Measurements from ENCODE around the gene SGCA. TPM values are rescaled to one million over a fixed set of nuclear protein-coding genes. Genes with fewer than 3 reads are reported as not detected.

SGCA gene
- 0.80 TPM for polyA plus RNA-seq (ENCODE audit: insufficient read length)
- long read RNA-seq, donor 1, partial matches to known transcripts = 3,272 of 3,306 reads
- long read RNA-seq, donor 1, other reads (novel, unspliced or antisense) = 34 of 3,306 reads
- long read RNA-seq, donor 2, partial matches to known transcripts = 1,611 of 1,617 reads
- long read RNA-seq, donor 2, other reads (novel, unspliced or antisense) = 6 of 1,617 reads
- long read RNA-seq, donor 3, partial matches to known transcripts = 664 of 664 reads
- long read RNA-seq, donor 3, other reads (novel, unspliced or antisense) = 0 of 664 reads
- long read RNA-seq, donor 4, partial matches to known transcripts = 79 of 79 reads
- long read RNA-seq, donor 4, other reads (novel, unspliced or antisense) = 0 of 79 reads
- long read RNA-seq, donor 5, partial matches to known transcripts = 668 of 696 reads
- long read RNA-seq, donor 5, other reads (novel, unspliced or antisense) = 28 of 696 reads
- long read RNA-seq, donor 6, partial matches to known transcripts = 1,335 of 1,360 reads
- long read RNA-seq, donor 6, other reads (novel, unspliced or antisense) = 25 of 1,360 reads
- long read RNA-seq, donor 7, partial matches to known transcripts = 1,454 of 1,471 reads
- long read RNA-seq, donor 7, other reads (novel, unspliced or antisense) = 16 of 1,471 reads
- long read RNA-seq, donor 8, partial matches to known transcripts = 280 of 280 reads
- long read RNA-seq, donor 8, other reads (novel, unspliced or antisense) = 0 of 280 reads

DNA sequence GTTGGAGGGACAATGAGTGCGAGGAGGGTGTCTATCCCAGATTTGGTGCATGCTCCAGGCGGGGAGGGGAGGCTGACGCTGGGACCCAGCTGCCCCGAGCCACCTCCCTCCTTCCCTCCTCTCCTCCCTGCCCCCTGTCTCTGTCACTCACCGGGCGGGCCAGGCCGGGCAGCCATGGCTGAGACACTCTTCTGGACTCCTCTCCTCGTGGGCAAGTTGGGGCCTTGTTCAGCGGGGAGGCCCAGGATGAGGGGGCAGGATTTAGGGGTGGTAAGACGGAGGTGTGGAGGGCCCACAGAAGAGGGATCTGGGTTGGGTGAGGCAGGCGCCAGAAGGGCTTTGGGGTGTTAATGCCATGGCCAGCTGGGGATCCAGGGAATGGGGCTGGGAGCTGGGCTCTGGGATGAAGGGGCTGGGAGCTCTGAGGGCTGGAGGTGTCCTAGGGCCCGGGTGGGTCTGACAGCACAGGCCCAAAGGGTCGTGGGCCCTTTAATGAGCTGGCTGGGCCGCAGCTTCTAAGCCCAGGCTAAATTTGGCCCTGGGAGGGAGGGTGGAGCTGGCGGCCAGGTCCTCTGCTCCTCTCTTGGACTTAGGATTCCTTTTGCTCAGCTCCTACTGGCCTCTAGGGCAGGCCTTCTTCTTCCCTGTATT, at the start of gene SGCA:
TSS of gene SGCA (plus strand) at position 139 of the 651 bp plus-strand sequence. CDS start at position 175, 36 bp downstream.
- DNase-seq = no peak

DNA sequence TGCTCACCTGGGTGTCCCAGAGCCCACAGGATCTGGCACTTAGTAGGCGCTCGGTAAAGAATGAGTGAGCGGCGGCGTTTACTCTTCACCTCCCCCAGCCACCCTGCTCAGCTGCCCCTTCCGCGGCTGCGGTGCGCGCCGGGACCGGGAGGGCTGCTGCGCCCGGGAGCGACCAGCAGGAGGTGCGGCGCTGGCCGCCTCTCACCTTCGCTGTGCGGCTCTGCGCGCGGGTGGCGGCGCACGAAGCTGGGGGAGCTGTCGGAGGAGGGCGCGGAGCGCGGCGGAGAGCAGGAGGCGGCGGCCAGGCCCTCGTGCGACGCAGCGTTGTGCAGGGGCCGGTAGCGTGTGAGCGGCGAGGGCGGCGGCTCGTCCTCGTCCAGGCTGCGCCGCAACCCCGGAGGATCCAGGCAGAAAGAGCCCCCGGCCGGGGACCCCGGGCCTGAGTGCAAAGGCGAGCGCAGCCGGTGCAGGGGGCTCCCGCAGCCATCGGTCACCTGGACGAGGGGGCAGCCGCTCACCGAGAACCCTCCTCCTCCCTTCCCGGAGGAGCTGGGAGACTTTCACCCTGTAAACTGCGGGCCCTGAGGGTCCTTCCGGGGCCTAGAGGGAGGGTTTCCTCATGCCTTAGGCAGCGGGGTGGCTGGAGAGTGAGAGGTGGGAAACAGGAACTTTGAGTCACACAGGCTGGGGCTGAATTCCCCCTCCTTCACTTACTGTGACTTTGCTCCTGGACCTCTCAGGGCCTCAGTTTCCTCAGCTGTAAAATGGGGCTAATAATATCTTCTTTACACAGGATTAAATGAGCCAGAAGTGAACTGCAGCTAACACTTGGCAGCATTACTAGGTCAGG, 48.4 kb upstream of the SGCA start:
- DNase-seq = no peak

DNA sequence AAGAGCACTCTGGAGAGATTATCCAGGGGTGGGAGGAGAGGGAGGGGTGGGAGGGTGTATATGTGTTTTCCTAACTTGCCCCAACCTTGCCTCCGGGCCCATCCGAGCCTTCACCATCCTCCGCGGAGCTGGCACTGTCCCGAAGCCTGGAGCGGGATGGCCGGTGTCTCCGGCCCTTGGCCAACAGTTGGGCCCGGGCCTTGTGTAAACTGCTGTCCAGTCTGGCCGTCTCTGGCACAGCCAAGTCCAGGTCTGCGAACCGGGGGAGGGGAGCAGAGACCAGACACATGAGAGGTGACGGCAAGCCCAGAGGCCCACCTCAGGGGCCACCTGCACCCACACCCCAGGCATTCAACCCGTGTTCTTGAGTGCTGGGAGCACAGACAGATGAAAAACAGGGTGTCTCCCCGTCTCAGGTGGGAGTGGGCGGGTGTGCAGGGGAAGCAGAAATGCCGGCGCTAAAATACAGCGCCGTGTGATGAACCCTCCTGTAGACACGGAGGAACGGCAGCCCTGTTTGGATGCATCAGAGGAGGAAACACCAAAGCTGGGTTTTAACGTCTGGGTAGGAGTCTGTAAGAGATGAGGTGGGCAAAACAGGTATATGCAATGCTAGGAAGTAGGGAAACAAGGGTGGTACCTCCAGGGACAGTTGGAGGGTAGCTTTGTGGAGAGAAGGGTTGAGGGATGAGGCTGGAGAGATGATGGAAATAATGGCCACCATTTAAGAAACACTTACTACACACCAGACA, 47.6 kb upstream of the SGCA start:
- DNase-seq = no peak

DNA sequence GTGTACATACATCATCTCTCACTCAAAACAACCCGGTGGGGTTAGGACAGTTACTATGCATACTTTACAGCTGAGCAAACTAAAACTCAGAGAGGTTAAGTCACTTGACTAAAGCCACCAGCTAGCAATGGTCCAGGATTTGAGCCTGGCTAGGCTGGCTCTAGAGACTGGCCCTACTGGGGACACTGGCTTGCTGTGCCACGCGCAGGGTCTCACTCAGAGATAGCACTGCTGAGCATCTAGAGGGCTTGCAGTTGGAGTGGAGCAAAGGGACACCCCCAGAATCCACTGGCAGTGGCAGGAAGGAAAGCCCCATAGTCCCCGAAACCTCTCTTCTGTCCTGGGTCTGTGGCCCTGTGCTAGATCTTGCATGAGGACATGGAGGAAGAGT, 47.0 kb upstream of the SGCA start:
- no peak for DNase-seq

DNA sequence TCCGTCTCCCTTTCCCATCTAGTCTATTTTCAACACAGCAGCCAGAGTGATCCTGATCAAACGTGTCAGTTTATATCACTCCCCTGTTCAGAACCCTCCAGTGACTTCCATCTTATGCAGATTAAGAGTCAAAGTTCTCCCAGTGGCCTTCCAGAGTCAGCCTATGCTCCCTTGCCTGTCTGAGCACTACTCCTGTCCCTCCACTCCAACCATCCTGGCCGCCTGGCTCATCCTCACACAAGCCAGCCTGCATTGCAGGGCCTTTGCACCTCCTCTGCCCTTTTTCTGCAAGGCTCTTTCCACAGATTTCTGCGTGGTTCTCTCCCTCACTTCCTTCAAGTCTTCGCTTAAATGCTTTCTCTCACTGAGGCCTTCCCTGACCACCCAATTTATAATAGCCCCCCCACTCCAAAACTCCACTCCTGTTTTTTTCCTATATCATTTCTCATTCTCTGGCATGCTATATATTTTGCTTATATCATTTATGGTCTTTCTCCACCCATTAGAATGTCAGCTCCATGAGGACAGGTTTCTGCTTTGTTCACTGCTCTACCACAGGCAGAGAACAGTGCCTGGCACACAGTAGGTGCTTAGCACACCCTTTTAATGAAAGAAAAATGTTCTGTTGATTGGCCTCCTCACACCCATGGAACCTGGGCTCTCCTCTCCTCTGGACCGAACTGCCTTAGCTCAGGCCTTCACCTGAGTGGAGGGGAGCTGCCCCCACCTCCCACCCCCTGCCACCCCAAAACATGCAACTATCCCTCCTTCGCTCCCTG, 45.1 kb upstream of the SGCA start:
- DNase-seq = no peak

DNA sequence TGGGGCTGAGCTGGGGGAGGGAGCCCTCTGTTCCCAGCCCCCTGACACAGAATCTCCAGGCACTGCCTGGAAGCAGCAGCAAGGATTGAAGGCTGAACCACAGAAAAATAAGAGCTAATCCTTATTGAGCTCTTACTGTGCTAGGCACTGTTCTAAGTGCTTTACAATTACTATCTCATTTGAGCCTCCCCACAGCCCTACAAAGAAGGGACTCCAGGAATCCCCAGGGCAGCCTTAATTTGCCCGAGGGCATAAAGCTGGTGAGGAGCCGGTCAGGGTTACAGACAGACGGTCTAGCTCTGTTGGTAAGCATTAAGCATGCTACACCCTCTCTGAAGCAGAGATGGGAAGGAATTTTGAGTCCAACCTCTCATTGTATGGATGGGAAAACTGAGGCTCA, 42.9 kb upstream of the SGCA start:
- no peak for DNase-seq

DNA sequence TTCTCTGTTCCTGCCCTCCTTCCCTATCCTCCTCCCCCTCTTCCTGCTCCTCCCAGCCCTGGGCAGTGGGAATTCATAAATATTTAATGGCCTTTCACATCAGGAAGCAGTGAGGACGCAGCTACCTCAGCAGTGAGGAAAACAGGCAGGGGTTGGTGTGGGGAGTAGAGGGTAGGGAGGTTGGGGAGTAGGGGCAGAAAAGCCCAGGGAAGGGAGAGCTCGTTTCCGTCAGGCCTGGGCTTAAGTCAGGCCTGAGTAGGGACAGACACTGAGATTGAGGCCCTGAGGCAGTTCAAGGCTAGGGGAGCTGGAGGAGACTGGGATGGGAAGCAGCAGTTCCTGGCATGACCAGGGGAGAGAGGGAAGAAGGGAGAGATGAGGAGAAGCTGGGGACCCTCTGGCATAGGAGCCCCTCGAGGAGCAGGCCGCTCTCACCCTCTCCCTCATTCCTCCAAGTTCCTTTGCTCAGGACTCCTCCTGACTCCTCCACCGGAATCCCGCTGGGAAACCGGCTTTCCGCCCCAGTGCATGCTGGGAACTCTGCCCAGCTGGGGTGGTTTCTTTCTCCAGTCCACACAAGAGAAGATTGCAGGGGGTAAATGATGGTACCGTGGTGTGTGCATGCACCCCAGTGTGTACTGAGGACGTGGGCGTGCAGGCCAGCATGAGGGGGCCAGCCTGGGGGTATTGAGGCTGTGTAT, 42.0 kb upstream of the SGCA start:
- no peak for DNase-seq

DNA sequence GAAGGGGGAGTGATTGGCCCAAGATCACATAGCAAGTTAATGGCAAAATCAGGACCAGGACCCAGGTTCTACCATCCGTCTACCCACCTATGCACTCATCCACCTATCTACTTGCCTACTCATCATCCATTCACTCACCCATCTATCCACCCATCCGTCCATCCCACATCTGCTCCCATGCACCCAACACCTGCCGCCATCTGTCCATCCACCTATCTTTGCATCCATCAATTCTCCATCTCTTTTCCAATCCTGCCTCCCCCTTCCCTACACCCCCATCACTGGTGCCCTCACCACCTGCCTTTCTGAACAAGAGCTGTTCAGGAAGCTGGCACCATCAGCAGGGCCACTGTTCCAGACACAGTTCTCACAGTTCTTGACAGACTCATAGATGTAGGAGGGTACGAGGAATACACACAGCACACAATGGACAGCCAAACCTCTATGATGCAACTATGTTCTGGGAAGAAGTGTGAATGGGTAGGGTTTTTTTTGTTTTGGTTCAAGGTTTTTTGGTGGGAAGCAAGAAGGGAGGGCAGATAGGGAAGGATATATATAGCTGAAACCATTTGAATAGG, 40.3 kb upstream of the SGCA start:
- no peak for DNase-seq

DNA sequence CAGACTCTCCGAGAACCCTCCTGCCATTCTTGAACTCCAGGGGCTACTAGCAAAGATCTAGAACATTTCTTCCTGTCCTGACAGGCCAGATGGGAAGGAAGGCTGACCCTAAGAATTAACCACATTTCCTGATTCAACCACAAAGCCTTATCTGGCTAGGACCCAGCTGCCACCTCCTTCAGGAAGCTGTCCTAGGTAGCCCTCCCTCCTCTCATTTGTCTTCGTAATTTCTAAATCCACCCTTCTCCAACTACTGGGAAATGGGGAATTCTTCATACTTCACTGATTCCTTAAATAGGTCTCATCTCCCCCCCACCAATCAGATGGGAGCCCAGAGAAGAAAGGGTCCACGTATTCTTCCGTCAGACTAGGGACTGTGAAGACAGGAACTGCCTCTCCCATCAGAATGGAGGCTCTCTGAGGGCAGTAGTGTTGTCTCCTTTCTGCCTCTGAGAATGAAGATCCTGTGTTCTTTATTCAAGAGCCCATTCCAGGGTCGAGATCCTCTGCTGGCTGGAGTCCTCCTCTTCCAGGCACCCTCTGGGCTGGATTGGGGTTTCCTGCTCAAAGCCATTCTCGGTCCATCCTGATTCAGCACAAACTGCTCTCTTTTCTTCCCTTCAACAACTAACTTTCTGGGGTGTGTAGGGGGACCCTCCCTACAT, 38.0 kb upstream of the SGCA start:
- DNase-seq = no peak

DNA sequence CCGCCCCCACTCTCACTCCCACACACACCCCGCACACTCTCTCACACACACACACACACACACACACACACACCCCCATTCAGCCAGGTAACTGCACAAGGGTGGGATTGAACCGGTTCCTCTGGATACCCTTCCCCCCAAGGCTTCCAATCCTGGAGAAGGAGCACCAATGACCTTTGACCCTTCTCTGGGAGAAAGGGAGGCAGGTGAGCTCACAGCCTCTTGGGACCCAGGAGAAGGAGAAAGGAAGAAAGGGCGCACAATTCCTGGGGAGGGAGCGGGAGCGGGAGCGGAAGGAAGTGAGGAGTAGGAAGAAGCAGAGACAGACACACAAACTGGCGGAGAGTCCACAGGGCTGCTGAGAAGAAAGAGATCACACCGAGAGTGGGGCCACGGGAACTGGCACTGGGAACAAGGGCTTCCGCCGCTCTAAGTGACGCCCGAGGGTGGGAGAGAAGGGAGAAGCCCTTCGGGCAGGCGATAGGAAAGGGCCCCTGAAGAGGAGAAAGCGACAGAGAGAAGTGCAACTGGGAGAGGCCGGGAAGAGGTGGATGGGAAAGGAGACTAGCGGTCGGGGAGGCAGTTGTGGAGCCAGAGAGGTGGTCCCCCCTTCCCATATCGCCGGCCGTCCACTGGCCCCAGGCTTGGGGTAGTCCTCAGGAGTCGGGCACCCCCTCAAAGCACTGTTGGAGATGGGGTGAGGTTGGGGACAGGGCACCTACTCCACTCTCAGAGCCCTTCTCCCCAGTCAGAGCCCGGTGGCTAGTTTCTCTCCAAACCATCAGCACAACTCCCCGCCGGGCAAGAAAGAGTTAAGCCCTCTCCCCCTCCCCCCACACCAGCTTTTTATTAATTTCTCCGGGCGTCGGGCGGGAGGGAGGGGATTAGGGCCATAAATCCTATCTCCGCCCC, 37.1 kb upstream of the SGCA start:
- no peak for DNase-seq

DNA sequence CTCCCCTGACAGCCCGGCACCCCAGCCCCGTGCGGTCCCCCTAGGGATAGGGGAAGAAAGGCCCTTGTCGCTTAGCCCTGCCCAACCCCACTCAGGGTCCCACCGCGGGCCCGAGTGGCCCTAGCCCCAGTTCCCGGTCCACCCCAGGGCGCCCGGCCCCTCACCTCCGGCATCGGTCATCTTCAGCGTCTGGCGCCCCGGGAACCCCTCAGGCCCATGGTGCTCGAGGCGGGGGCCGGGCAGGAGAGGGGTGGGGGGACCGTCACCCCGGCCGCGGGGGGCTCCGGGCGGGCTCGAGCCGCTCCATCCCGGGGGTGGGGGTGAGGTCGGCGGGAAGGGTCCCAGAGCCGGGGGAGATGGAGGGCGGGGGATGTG, 36.5 kb upstream of the SGCA start:
- DNase-seq = no peak

DNA sequence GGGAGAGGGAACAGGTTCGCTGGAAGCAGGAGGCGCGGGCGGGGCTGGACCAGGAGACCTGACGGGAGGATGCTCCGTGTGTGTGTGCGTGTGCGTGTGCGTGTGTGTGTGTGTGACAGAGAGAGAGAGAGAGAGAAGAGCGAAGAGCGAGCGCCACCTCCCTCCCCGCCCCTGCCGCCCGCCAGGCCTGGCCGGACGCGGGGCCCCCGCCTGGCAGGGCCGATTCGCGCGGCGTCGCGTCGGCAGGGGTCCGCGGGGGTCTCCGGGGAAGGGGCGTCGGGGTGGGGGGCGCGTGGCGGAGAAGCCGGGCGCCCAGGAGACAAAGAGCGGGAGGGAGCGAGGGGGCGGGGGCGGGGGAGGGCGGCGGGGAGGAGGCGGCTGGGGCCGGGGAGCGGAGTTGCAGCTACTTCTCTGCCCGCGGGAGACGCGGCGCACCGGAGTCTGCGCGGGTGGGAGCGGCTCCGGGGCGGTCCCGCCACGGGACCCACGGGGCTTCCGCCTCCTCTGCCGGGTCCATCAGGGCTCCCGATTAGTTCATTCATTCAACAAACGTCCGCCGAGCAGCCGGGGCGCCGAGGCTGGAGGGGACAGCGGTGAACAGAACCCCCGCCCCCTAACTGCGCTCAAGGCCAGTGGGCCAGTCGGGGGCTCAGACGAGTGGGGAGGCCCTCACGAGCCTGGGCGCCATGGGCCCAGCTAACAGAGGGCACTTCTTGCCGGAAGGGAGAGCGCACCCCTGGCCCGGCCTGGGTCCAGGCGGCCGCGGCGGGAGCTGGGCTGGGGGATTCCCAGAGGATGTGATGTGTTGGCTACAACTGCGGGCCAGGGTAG, 35.9 kb upstream of the SGCA start, which contains the start of gene SAMD14:
TSS of gene SAMD14 (minus strand) at position 433 of the 831 bp plus-strand sequence. CDS start 5,201 bp downstream, outside the sequence.
- DNase-seq = no peak

DNA sequence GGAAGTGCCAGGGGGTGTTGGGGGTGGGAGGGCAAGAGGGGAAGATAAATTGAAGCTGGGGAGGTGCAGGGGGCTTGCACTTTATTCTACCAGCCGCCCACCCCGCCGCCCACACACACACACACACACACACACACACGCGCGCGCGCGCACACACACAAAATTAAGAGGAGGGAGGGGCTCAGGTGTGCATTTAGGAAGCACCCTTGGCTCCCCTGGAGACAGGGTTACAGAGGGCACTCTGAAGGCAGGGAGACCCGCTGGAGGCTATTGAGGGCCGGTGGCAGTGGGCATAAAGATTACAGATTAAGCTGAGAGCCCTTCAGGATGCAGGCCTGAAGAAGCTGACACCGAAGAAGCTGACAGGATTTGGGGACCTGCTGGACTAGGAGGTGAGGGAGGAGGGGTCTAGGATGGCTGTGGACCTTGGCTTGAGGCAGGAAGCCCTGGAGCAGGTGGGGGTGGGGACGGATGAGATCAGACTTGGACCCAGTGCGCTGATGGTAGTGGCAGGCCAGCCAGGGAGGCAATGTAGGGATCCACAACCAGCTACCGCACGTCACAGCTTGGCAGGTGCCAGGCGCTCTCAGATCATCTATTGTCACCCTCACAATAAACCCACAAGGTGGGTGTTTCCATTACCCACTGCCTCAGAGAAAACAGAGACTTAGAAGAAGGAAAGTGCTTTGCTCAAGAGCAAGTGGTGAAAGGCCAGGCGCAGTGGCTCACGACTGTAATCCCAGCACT, 35.1 kb upstream of the SGCA start:
- DNase-seq = no peak

DNA sequence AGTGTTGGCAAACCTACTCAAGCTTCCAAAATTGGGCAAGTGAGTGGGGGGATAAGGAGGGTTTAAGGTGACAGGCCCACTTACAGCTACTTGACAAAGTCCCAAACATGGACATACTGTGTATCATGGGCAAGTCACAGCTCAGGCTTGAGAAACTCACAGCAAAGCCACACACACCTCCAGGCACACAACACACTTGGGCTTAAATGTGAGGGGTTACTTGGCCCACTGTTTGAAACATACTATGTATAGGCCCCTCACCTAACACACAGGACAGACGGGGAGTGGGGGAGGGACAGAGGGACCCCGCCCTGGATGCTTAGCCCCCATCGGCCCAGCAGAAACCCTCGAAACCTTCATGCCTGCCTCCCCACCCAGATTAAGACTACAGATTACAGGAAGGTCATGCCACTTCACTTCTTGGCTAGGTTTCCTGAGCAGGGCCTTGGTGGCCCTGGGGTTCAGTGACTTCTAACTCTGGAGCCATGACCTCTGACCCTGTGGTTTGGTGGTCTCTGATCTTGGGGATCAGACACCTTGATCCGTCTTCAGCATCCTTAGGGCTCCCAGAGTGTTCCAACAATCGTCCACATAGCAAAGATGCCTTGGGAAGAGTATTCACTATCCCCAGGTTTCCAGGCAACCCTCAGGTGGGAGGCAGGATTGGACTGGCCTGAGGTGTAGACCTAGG, 33.6 kb upstream of the SGCA start:
- DNase-seq = no peak
